CD14-positive monocyte (primary cell): ENCODE measurements around the gene SEC24B. TPM values are rescaled to one million over a fixed set of nuclear protein-coding genes. Genes with fewer than 3 reads are reported as not detected.

Experiments used
- DNase-seq, 3 donors: peaks; one replicate each; pipeline ENCODE4 v3.0.0-alpha.2; 2011 to 2022
- H2AFZ ChIP-seq: 2 replicates; pipeline ENCODE4 v1.6.0; 2012; ENCODE audit warnings: mild to moderate bottlenecking, low read depth, low read length, inconsistent platforms; ENCODE audit not compliant: insufficient read depth, poor library complexity, severe bottlenecking
- H3K27ac ChIP-seq, 2 donors: 1 replicate in 1 of 2; 2 replicates in 1 of 2; pipeline ENCODE4 v1.5.1; 2012 to 2013; ENCODE audit warnings: low read length in 2 of 2, control low read depth in 1 of 2, inconsistent platforms in 1 of 2, low read depth in 1 of 2, mild to moderate bottlenecking in 1 of 2
- H3K27me3 ChIP-seq, 2 donors: one replicate each; pipeline versions ENCODE4 v1.6.0 to v1.6.1; 2011 to 2013; ENCODE audit warnings: low read length in 2 of 2; ENCODE audit not compliant: control insufficient read depth in 2 of 2, insufficient read depth in 2 of 2
- H3K36me3 ChIP-seq, 2 donors: replicated peaks in 1 of 2; 1 replicate in 1 of 2; 2 replicates in 1 of 2; pipeline versions ENCODE4 v1.5.1 to v1.6.1; 2012 to 2013; ENCODE audit warnings: low read length in 2 of 2, control low read depth in 1 of 2, inconsistent platforms in 1 of 2, mild to moderate bottlenecking in 1 of 2; ENCODE audit not compliant: insufficient read depth in 2 of 2, control insufficient read depth in 1 of 2
- H3K4me1 ChIP-seq, 2 donors: 1 replicate in 1 of 2; 2 replicates in 1 of 2; pipeline versions ENCODE4 v1.5.1 to v1.6.1; 2012 to 2013; ENCODE audit warnings: low read length in 2 of 2, control low read depth in 1 of 2, inconsistent platforms in 1 of 2, mild to moderate bottlenecking in 1 of 2, moderate library complexity in 1 of 2; ENCODE audit not compliant: insufficient read depth in 2 of 2, control insufficient read depth in 1 of 2
- H3K4me2 ChIP-seq: replicated peaks from 2 replicates; pipeline ENCODE3; 2012; ENCODE audit warnings: low read length, moderate library complexity, mild to moderate bottlenecking; ENCODE audit not compliant: poor library complexity, severe bottlenecking; ENCODE audit errors: extremely low read depth
- H3K4me3 ChIP-seq, 3 experiments: fragments of 200-600 bp in 1 of 3; sonication (generic) in 1 of 3; replicated peaks in 1 of 3; 1 replicate in 2 of 3; 2 replicates in 1 of 3; pipeline ENCODE4 v1.5.1; 2011 to 2013; ENCODE audit warnings: low read length in 3 of 3, mild to moderate bottlenecking in 3 of 3, control low read depth in 2 of 3, low read depth in 2 of 3, inconsistent platforms in 1 of 3, moderate library complexity in 1 of 3
- H3K79me2 ChIP-seq: 2 replicates; pipeline ENCODE4 v1.6.0; 2012; ENCODE audit warnings: mild to moderate bottlenecking, control low read depth, inconsistent platforms, low read length, moderate library complexity; ENCODE audit not compliant: insufficient read depth
- H3K9ac ChIP-seq: 2 replicates; pipeline ENCODE4 v1.6.0; 2017; ENCODE audit warnings: low read length, mild to moderate bottlenecking; ENCODE audit not compliant: insufficient read depth, poor library complexity, severe bottlenecking
- H3K9me3 ChIP-seq, 2 donors: replicated peaks in 1 of 2; 1 replicate in 1 of 2; 2 replicates in 1 of 2; pipeline versions ENCODE4 v1.5.1 to v1.6.1; 2012 to 2013; ENCODE audit warnings: low read length in 2 of 2, control low read depth in 1 of 2; ENCODE audit not compliant: control insufficient read depth in 1 of 2, insufficient read depth in 1 of 2
- H4K20me1 ChIP-seq: 2 replicates; pipeline ENCODE4 v1.6.0; 2012; ENCODE audit warnings: mild to moderate bottlenecking, low read length, control low read depth, moderate library complexity; ENCODE audit not compliant: insufficient read depth
- H3K27ac Mint-ChIP-seq, 7 donors: one replicate each; pipeline ENCODE4 v1.8.0; 2020; ENCODE audit warnings: mild to moderate bottlenecking in 7 of 7, mixed read lengths in 7 of 7, moderate library complexity in 6 of 7, inconsistent platforms in 2 of 7
- H3K27me3 Mint-ChIP-seq, 3 donors: one replicate each; pipeline ENCODE4 v1.8.0; 2021 to 2022; ENCODE audit warnings: low read depth in 3 of 3, mild to moderate bottlenecking in 3 of 3, mixed read lengths in 3 of 3, moderate library complexity in 3 of 3, inconsistent platforms in 1 of 3
- H3K36me3 Mint-ChIP-seq, 2 donors: one replicate each; pipeline ENCODE4 v1.8.0; 2020; ENCODE audit warnings: mixed read lengths in 2 of 2, inconsistent platforms in 1 of 2, mild to moderate bottlenecking in 1 of 2
- H3K4me1 Mint-ChIP-seq: one replicate; pipeline ENCODE4 v1.8.0; 2020; ENCODE audit warnings: mild to moderate bottlenecking, mixed read lengths
- H3K4me3 Mint-ChIP-seq, 2 donors: one replicate each; pipeline ENCODE4 v1.8.0; 2020; ENCODE audit warnings: mild to moderate bottlenecking in 2 of 2, mixed read lengths in 2 of 2, moderate library complexity in 1 of 2
- H3K9me3 Mint-ChIP-seq, 7 donors: one replicate each; pipeline ENCODE4 v1.8.0; 2020 to 2022; ENCODE audit warnings: mixed read lengths in 7 of 7, mild to moderate bottlenecking in 6 of 7, moderate library complexity in 6 of 7, inconsistent platforms in 2 of 7
- WGBS: methylation state at CpG from one replicate; pipeline ENCODE4 v1.1.5; 2013; ENCODE audit warnings: missing lambda C conversion rate; ENCODE audit not compliant: insufficient coverage; 5-methylcytosine and 5-hydroxymethylcytosine counted together
- intact Hi-C, 2 donors: fragments of 100-400 bp; cut with micrococcal nuclease; formaldehyde crosslinking; loops; one replicate each; pipeline versions ENCODE4 v1.15.0 to v1.15.1; 2023
- polyA plus RNA-seq, 3 donors: library from polyadenylated mRNA; depleted of rRNA in 1 of 3; unstranded in 2 of 3; stranded (reverse) in 1 of 3; fragments of 300-500 nt in 2 of 3; fragments of >200 nt in 1 of 3; fragmentation: Illumina TruSeq in 2 of 3; gene quantifications; 1 replicate in 2 of 3; 2 replicates in 1 of 3; pipeline ENCODE4 v1.2.3, GENCODE V29; 2012 to 2021
- TF ChIP-seq, protein P1 (sequence below): fragments of 200-600 bp; IDR thresholded peaks from one replicate; pipeline ENCODE4 v1.8.0; 2022; ENCODE audit warnings: antibody characterized with exemption, mild to moderate bottlenecking

Gene SEC24B
- polyA plus RNA-seq, 3 donors = 8.0 to 27.4 (median 11.8) TPM

DNA sequence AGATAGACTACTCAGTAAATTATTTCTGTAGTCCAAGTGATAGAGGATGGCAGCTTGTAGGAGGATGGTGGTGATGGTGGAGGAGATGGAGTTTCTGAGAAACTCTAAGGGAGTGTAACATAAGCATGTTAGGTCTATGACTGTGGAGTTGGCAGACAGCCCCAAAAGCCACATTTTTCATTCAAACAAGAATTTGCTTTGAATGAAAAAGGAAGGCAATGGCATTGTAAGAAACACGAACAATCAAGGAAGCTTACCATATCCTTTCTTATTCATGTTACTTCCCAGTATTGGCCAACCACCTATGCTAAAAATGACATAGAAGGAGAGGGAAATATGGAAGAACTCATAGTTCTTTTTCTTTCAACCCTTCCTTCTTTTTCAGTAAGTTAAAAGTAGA is 18.7 kb upstream of the SEC24B start:
- Histone ChIP-seq H3K27ac (no peak overlapping the region), H2AFZ (no peak overlapping the region), H3K27me3 (no peaks in the 10 kb centered on the region), H3K9me3 (no peaks in the 10 kb centered on the region), H3K9ac (no peak overlapping the region), H4K20me1 (no peaks in the 10 kb centered on the region), H3K79me2 (no peaks in the 10 kb centered on the region), H3K4me3 (no peak overlapping the region), H3K36me3 (no peaks in the 10 kb centered on the region), H3K4me2 (no peak overlapping the region), H3K4me1 (no peaks in the 10 kb centered on the region)
- WGBS = no CpG with 5 or more reads among the region's 1 CpG
- Mint-ChIP-seq H3K27me3 (peaks cover 0 to 2% (median 1%) of the 10 kb centered on the region in 3 donors), H3K4me3 (no peak overlapping the region), H3K36me3 (no peaks in the 10 kb centered on the region), H3K9me3 (no peaks in the 10 kb centered on the region), H3K27ac (no peak overlapping the region), H3K4me1 (no peaks in the 10 kb centered on the region)
- intact Hi-C loops = no loop called here
- TF ChIP-seq, protein P1, sequence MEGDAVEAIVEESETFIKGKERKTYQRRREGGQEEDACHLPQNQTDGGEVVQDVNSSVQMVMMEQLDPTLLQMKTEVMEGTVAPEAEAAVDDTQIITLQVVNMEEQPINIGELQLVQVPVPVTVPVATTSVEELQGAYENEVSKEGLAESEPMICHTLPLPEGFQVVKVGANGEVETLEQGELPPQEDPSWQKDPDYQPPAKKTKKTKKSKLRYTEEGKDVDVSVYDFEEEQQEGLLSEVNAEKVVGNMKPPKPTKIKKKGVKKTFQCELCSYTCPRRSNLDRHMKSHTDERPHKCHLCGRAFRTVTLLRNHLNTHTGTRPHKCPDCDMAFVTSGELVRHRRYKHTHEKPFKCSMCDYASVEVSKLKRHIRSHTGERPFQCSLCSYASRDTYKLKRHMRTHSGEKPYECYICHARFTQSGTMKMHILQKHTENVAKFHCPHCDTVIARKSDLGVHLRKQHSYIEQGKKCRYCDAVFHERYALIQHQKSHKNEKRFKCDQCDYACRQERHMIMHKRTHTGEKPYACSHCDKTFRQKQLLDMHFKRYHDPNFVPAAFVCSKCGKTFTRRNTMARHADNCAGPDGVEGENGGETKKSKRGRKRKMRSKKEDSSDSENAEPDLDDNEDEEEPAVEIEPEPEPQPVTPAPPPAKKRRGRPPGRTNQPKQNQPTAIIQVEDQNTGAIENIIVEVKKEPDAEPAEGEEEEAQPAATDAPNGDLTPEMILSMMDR = no peak
- no peak for DNase-seq

- H3K27me3 ChIP-seq = no peaks in the 10 kb centered on the region
- H3K9me3 Mint-ChIP-seq = no peaks in the 10 kb centered on the region
- H3K36me3 Mint-ChIP-seq = no peaks in the 10 kb centered on the region
- peaks cover 0 to 2% (median 1%) of the 10 kb centered on the region in 3 donors for H3K27me3 Mint-ChIP-seq
- peaks cover 3% of the 10 kb centered on the region for H3K4me1 Mint-ChIP-seq
- no peak overlapping the region for H3K9ac ChIP-seq
- no peak overlapping the region for H2AFZ ChIP-seq
- H3K27ac ChIP-seq = no peak overlapping the region
- no peaks in the 10 kb centered on the region for H3K4me1 ChIP-seq
- no peak overlapping the region for H3K4me3 ChIP-seq
- intact Hi-C loops = no loop called here
- no peaks in the 10 kb centered on the region for H3K9me3 ChIP-seq
- no peak overlapping the region for H3K4me2 ChIP-seq
- TF ChIP-seq, protein P1 = no peak
- DNase-seq = no peak
- WGBS = no CpG with 5 or more reads among the region's 1 CpG
- H3K79me2 ChIP-seq = no peaks in the 10 kb centered on the region
- H3K4me3 Mint-ChIP-seq = no peak overlapping the region
- H3K27ac Mint-ChIP-seq = no peak overlapping the region
- no peaks in the 10 kb centered on the region for H4K20me1 ChIP-seq
- H3K36me3 ChIP-seq = no peaks in the 10 kb centered on the region
Observed at GRCh38 chr4:109418588-109418987, 15.0 kb upstream of the SEC24B start.
